GM21619 (cell line): ENCODE results near the gene ATCAY.
"Not testable (repeated sequence)": the region's sequence is repeated elsewhere in the genome, so short reads cannot be mapped to it uniquely, and the experiment has no call there.

Experiments used
- ATAC-seq: cut with Tn5 transposase; IDR thresholded peaks from one replicate; pipeline ENCODE4 v1.9.1; 2021; ENCODE audit not compliant: unreplicated experiment

Gene ATCAY

GRCh38 chr19:3852614-3853254 lies 27.8 kb upstream of the ATCAY start:
- no peak for ATAC-seq

DNA sequence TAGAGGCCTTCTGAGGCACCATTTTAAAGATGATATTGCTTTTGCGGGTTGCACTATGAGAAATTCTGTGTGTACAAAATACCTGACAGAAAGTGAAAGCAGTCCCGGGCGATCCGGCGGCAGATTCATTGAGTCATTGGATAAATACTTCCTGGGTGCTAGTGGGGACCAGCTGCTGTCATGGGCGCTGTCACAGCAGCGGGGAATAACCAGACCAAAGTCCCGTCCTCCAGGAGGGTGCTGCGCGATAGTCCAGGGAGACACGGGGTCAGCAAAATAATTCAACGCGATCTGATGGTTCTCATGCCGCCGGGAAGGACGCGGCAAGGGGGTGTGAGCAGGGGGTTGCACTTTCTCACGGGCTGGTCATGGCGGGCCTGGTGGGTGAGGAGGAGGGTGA lies 25.2 kb upstream of the ATCAY start:
- no peak for ATAC-seq

- ATAC-seq, result no peak
These were observed 23.0 kb upstream of the ATCAY start for GRCh38 chr19:3857449-3858003.

DNA sequence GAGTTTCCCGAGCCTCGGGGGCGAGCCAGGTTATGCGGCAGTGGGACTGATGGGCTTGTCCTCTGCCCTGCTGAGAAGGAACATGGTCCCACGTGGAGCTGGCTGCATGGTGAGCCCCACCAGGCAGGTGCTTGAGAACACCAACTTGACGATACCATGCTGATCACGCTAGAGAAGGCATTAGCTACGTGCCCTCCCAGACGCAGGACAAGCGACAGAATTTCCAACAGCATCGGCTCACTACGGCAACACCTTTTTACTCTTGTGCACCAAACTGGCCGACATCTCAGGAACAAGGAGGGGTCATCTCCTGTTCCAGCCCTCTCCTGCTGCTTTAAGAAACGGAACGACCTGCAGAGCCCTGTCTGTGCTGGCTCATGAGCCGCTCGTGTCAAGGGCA lies 20.0 kb upstream of the ATCAY start:
- no peak for ATAC-seq

DNA sequence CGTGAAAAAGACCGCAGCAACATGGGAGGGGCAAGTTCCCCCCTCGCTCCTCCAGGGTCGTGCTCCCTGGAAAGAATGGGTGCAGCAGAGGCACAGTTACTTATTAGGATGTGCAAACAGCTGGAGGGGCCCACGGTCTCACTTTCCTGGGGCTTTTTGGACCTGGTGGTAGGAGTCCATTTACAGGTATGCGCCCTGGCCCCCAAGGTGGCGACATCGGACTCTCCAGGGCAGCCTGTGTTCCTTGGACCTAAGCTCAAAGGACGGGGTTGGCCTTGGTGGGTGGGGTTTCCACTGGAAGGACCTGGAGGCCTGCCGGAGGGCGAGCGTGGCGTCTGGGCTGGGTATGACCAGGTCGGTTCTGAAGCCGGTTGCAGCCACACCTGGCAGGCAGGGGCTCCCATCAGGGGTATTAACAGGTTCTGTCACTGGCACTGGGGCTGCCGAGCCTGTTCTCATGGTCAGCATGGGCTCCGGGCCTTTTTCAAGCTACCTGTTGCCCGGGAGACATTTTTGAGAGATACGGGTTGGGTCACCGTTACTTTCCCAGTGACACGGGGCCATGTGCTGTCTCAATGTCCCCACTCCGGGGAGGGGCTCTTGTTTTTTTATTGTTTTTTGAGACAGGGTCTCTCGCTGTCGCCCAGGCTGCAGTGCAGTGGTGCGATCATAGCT lies 17.5 kb upstream of the ATCAY start:
- ATAC-seq, result no peak

DNA sequence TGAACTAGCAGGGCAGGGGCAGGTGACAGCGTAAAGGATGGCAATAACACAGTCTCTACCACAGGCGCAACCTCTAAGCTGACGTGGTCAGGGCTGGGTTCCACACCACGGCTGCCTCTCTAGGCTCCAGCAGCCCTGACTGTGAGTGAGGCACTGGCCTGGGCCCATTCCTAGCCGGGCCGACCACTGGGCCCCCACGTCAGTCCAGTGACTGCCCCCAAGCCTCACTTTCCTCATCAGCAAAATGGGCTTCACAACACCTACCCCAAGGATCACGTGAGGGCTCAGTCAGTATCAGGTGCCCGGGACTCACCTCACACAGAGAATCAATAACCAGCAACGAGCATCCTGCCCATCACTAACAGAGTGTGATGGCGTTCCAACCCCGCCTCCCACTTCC lies 16.8 kb upstream of the ATCAY start:
- no peak for ATAC-seq

DNA sequence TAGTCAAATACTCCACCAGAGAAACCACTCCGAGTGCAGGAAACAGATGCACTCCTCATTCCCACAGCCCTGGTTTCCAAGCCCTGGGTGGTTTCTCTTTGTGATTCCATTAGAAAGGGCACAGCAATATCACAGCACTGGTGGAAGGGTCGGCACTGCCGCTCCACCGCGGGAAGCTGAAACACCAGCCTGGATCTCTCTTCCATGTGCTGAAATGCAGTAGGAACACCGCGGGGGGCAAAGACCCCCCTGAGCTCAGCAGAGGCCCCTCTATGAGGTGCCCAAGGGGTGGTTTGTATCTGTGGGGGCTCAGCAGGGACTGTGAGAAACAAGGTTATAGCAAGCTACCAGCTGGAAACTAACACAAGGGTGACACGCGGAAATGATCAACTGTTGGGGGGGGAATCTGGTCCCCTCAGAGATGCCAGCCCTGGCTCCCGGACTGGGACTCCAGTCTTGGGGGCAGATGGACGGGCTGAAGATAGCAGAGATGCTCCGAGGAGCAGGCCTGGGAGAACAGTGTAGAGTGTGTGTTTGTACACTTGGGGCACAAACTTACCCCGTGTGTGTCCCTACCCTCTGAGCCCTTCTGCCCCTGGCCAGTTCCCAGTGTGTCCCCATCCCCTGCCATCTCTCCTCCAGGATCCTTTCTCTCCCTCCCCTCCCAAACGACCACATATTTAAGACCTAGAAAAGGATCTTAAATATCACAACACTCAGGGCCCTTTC lies 13.4 kb upstream of the ATCAY start:
- ATAC-seq, result no peak

DNA sequence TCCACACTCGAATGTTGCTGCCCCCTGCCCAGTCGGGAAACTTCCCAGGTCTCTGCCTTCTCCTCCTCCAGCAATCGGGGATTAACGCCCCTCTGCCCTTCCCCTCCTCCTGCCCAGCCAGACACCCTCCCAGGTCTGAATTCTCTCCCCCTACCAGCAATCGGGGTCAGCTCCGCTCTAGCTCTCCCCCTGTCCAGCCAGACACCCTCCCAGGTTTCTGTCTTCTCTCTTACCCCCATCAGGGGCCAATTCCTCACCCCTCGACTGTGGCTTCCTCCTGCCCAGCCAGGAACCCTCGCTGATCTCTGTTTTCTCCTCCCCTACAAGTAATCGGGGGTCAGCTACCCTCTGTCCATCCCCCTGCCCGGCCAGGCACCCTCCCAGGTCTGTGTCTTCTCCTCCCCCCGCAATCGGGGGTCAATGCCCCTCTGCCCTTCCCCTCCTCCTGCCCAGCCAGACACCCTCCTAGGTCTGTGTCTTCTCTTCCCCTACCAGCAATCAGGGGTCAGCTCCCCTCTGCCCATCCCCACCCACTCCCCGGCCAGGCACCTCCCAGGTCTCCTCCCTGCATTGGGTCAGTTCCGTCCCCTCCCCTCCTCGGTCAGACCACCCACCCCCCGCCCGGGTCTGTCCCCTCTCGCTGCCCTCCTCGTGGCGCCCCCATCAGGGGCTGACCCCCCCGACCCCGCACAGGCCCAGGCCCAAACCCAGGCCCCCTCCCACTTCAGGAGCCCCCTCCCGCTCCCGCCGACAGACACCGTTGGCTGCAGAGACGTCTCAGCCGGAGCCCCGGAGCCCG lies 12.3 kb upstream of the ATCAY start:
- no peak for ATAC-seq

- ATAC-seq, result no peak
These were observed 11.6 kb upstream of the ATCAY start, which contains the start of gene ZFR2 for GRCh38 chr19:3868770-3869456. TSS of gene ZFR2 (minus strand) at chr19:3869038. CDS start at chr19:3869017, 21 bp downstream.

DNA sequence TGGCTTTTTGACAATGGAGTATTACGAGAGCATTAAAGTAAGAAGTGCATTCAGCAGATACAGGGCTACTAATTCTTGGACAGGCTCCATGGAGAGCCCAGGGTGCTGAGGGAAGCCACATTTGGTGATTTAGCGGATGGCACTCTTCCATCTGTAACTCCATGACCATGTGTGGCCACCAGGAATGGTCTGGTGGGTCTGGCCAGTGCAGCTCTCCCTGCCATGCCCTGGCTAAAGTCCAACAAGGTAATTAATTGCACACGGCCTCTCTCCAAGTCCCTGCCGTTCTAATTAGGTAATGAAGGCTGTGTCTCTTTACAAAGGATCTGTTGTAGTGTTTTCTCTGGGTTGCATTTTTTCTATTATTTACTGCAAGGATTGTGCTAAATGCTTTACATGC lies 7.3 kb upstream of the ATCAY start:
- ATAC-seq, result no peak

- not testable (repeated sequence) for ATAC-seq
These were observed 5.8 kb upstream of the ATCAY start for GRCh38 chr19:3874695-3875094.

- ATAC-seq, result no peak
These were observed 829 bp upstream of the ATCAY start for GRCh38 chr19:3879656-3880055.

- ATAC-seq, result no peak
These were observed 971 bp downstream of the ATCAY start for GRCh38 chr19:3881272-3882040.

DNA sequence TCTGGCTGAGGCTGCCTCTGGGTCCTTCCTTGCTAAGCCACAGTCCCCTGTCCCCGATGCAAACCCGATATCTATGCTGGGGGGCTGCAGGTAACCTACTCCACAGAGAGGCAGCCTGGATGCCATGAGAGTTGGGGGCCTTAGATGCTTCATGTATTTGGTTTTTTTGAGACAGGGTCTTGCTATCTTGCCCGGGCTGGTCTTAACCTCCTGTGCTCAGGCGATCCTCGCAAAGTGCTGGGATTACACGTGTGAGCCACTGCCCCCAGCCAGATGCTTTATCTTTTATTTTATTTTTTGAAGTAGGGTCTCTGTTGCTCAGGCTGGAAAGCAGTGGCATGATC lies 1.5 kb downstream of the ATCAY start:
- ATAC-seq, result no peak

GRCh38 chr19:3890591-3890990 lies 10.1 kb downstream of the ATCAY start:
- ATAC-seq, result no peak

GRCh38 chr19:3893509-3894179 lies 13.2 kb downstream of the ATCAY start:
- no peak for ATAC-seq

DNA sequence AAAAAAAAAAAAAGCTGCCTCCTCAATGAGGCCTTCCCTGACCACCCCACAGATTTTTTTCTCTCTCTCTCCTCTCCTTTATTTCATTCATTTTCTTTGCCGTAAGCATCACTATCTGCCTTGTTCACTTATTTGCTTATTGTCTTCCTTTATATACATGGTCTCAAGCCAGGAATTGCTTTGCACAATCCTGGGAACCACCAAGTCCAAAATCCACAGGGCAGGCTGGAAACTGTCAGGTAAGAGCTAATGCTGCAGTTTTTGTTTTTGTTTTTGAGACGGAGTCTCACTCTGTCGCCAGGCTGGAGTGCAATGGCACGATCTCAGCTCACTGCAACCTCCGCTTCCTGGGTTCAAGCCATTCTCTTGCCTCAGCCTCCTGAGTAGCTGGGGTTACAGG lies 14.5 kb downstream of the ATCAY start:
- not testable (repeated sequence) for ATAC-seq

GRCh38 chr19:3895788-3896187 lies 15.3 kb downstream of the ATCAY start:
- ATAC-seq, result no peak

DNA sequence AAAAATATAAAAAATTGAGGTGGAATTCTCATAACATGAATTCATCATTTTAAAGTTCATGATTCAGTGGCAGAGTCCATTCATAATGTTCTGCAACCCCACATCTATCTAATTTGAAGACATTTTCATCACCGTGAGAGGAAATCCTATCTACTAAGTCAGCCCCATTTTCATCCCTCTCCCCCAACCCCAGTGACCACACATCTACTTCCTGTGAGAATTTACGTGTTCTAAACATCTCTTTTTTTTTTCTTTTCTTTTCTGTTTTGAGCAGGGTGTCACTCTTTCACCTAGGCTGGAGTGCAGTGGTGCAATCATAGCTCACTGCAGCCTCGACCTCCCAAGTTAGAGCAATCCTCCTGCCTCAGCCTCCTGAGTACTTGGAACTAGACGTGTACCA lies 17.5 kb downstream of the ATCAY start:
- no peak for ATAC-seq
